Measurements from ENCODE around the gene CCL13.

DNA sequence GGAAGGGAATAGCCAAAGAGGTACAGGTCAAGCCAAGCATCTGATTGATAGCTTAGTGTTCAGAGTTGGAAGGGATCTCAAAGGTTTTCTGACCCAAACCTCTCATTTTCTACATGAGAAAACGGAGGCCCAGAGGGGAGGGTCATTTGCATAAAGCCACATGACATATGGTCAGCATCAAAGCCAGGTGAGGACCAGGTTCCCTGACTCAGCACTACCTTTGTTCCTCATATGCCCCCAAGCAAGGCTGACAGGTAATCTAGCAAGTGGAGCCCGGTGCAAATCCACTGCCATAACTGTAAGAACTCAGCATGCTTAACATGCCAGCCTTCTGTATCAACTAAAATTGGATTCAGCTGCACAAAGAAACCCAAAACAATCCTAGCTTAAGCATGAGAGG, 35.0 kb downstream of the CCL13 start:
- TF ChIP-seq, protein P1, sequence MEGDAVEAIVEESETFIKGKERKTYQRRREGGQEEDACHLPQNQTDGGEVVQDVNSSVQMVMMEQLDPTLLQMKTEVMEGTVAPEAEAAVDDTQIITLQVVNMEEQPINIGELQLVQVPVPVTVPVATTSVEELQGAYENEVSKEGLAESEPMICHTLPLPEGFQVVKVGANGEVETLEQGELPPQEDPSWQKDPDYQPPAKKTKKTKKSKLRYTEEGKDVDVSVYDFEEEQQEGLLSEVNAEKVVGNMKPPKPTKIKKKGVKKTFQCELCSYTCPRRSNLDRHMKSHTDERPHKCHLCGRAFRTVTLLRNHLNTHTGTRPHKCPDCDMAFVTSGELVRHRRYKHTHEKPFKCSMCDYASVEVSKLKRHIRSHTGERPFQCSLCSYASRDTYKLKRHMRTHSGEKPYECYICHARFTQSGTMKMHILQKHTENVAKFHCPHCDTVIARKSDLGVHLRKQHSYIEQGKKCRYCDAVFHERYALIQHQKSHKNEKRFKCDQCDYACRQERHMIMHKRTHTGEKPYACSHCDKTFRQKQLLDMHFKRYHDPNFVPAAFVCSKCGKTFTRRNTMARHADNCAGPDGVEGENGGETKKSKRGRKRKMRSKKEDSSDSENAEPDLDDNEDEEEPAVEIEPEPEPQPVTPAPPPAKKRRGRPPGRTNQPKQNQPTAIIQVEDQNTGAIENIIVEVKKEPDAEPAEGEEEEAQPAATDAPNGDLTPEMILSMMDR (IDR thresholded peaks at IDR 0.05): no peak
- no peak for TF ChIP-seq POLR2A (IDR thresholded peaks at IDR 0.05)
